Peyer's patch (tissue), 4 donors: ENCODE results near the gene MTHFS.

Experiments
- POLR2A ChIP-seq, 2 donors: fragments of 450-650 bp; IDR thresholded peaks; one replicate each; pipeline ENCODE4 v1.5.1; 2017; ENCODE audit warnings: antibody characterized with exemption in 2 of 2, mild to moderate bottlenecking in 2 of 2, moderate library complexity in 2 of 2
- TF ChIP-seq, protein P1 (sequence below), 6 experiments: fragments of 450-650 bp in 4 of 6; fragments of 200-600 bp in 2 of 6; sonication (generic) in 1 of 6; IDR thresholded peaks; one replicate each; pipeline ENCODE4 v1.5.1; 2017 to 2019; ENCODE audit warnings: antibody characterized with exemption in 6 of 6, mild to moderate bottlenecking in 3 of 6, moderate library complexity in 1 of 6

DNA sequence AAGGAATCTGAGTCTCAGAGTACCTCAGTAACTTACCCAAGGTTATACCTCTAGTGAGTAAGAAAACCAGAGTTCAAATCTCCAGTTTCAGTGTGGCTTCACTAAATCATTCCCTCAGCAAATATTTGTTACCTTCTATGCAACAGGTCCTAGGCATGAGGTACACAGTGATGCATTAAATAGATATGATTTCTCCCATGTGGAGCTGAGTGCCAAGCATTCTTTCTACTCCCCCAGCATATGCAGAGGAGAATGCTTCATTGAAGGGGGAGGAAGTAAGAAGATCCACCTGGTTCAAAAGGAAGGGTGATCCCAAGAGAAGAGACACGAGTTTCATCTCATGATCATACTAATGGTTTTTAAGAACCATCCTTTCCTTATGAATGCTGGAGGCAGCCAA, 6.8 kb upstream of the MTHFS start:
- TF ChIP-seq, protein P1, sequence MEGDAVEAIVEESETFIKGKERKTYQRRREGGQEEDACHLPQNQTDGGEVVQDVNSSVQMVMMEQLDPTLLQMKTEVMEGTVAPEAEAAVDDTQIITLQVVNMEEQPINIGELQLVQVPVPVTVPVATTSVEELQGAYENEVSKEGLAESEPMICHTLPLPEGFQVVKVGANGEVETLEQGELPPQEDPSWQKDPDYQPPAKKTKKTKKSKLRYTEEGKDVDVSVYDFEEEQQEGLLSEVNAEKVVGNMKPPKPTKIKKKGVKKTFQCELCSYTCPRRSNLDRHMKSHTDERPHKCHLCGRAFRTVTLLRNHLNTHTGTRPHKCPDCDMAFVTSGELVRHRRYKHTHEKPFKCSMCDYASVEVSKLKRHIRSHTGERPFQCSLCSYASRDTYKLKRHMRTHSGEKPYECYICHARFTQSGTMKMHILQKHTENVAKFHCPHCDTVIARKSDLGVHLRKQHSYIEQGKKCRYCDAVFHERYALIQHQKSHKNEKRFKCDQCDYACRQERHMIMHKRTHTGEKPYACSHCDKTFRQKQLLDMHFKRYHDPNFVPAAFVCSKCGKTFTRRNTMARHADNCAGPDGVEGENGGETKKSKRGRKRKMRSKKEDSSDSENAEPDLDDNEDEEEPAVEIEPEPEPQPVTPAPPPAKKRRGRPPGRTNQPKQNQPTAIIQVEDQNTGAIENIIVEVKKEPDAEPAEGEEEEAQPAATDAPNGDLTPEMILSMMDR (IDR thresholded peaks at IDR 0.05): no peak
- TF ChIP-seq POLR2A (IDR thresholded peaks at IDR 0.05): no peak
